ENCODE data around the gene KRT74. TPM values are rescaled to one million over a fixed set of nuclear protein-coding genes. Genes with fewer than 3 reads are reported as not detected.

The KRT74 gene
- total RNA-seq, 1 donor from 2014 or later = not detected

DNA sequence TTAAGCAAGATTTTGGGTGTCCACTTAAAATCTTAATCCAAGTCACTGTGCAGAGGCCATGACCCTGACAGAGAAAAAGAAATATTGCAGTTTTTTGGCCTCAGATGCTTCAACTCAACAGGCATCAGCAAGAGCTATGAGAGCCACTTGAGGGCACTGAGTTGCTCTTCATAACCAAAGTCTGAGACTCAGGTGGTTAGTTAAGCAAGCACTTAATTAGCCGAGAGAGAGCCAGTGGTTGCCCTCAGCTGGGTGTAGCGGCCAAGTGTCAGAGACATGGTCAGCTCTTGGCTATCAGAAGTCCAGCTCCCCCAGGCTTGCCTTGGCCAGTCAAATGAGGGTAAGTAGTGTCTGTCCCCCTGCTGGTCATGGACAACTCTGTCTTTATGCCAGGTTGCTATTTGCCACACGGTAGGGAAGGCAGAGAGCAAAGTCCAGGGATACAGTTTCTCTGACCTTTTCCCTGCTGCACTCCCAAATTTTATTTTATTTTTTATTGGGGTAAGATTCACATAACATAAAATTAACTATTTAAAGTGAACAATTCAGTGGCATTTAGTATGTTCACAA is 11.7 kb downstream of the KRT74 start:
- DNase-seq (ENCODE audit: low spot score) = no peak
- no peaks in the 10 kb centered on the region for H3K4me1 Mint-ChIP-seq (ENCODE audit: unreplicated experiment)
- no peaks in the 10 kb centered on the region for H3K36me3 Mint-ChIP-seq (ENCODE audit: low read depth, unreplicated experiment)
- H3K27me3 Mint-ChIP-seq (ENCODE audit: unreplicated experiment) = peaks cover 6% of the 10 kb centered on the region
- TF ChIP-seq, protein P1, sequence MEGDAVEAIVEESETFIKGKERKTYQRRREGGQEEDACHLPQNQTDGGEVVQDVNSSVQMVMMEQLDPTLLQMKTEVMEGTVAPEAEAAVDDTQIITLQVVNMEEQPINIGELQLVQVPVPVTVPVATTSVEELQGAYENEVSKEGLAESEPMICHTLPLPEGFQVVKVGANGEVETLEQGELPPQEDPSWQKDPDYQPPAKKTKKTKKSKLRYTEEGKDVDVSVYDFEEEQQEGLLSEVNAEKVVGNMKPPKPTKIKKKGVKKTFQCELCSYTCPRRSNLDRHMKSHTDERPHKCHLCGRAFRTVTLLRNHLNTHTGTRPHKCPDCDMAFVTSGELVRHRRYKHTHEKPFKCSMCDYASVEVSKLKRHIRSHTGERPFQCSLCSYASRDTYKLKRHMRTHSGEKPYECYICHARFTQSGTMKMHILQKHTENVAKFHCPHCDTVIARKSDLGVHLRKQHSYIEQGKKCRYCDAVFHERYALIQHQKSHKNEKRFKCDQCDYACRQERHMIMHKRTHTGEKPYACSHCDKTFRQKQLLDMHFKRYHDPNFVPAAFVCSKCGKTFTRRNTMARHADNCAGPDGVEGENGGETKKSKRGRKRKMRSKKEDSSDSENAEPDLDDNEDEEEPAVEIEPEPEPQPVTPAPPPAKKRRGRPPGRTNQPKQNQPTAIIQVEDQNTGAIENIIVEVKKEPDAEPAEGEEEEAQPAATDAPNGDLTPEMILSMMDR (IDR thresholded peaks at IDR 0.05; ENCODE audit: unreplicated experiment) = peak; percentile 49
- peaks cover 4% of the 10 kb centered on the region for H3K9me3 Mint-ChIP-seq (ENCODE audit: unreplicated experiment)
- no peak overlapping the region for H3K27ac Mint-ChIP-seq (ENCODE audit: unreplicated experiment)
- no peak overlapping the region for H3K4me3 Mint-ChIP-seq (ENCODE audit: unreplicated experiment)

DNA sequence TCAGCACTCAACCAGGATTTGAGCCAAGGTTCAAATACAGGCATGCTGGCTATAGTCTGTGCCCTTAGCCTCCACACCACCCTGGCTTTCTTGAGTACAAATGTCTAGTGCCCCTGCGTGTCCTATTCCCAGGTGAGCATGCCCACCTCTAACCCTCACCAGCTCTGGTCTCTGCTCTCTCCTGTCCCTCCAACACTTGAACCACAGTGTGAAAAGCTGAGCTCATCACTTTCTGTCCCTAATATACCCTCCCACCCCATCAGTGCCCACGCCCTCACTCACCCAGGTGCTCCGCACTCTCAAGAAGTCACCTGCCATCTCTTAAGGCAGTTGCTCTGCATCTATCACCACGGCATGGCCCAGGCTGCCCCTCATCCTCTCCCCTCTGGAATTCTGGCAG is 13.7 kb downstream of the KRT74 start:
- H3K4me3 Mint-ChIP-seq (ENCODE audit: unreplicated experiment) = no peak overlapping the region

DNA sequence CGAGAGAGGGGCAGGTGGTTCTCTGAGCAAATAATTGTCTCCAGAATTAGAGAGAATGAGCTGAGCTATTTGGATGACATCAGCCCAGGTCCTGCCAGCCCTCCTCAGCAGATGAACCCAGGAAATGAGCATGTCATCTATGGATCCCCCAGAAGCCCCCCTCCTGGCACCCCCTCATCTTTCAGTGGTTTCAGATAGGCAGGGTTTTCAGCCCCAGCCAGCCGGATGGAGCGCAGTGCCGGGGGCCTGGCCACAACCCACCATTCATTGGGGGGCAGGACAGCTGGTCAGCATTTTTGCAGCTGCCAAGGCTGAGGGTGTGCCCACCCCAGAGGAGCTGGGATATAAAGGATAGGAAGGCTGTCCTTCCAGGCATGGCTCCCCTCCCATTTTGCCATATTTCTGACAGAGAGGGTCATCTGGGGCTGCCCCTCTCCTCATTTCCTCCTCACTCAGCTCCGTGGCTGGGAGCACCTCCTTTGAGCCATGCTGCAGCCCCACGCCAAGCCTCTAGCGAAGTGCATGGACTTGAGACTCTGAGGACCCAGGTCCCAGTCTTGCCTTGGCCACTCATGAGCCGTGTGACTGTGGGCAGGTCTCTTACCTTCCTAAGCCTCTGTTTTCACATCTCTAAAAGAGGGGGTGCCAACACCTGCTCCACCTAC is 14.7 kb downstream of the KRT74 start:
- Mint-ChIP-seq H3K4me1 (ENCODE audit: unreplicated experiment) (no peaks in the 10 kb centered on the region), H3K27ac (ENCODE audit: unreplicated experiment) (no peak overlapping the region), H3K4me3 (ENCODE audit: unreplicated experiment) (no peak overlapping the region), H3K27me3 (ENCODE audit: unreplicated experiment) (peaks cover 7% of the 10 kb centered on the region), H3K9me3 (ENCODE audit: unreplicated experiment) (peaks cover 4% of the 10 kb centered on the region), H3K36me3 (ENCODE audit: low read depth, unreplicated experiment) (no peaks in the 10 kb centered on the region)
- TF ChIP-seq, protein P1 (IDR thresholded peaks at IDR 0.05; ENCODE audit: unreplicated experiment) = no peak
- no peak for DNase-seq (ENCODE audit: low spot score)

More for the DNA sequence above, 13.7 kb downstream of the KRT74 start:
- Mint-ChIP-seq H3K36me3 (ENCODE audit: low read depth, unreplicated experiment) (no peaks in the 10 kb centered on the region), H3K4me1 (ENCODE audit: unreplicated experiment) (no peaks in the 10 kb centered on the region), H3K27me3 (ENCODE audit: unreplicated experiment) (peaks cover 6% of the 10 kb centered on the region), H3K9me3 (ENCODE audit: unreplicated experiment) (peaks cover 4% of the 10 kb centered on the region), H3K27ac (ENCODE audit: unreplicated experiment) (no peak overlapping the region)
- TF ChIP-seq, protein P1 (IDR thresholded peaks at IDR 0.05; ENCODE audit: unreplicated experiment) = no peak
- DNase-seq (ENCODE audit: low spot score) = no peak

DNA sequence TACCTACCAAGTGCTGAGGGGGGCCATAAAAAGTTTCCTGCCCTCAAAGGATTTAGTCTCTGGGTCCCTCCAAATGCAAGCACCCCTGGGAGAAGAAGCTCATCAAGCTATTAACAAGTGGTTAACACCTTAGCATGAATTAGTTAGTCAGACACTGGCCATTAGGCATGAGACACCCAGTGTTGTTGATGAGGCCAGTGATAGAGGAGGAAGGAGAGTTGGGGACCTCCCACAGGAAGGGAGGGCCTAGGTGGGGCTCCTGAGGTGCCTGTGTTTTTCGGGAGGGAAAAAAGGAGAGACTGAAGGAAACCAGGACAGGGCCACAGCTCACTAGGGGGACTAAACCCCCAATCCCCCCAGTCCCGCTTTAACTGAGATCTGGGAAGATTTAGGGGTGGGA is 16.2 kb downstream of the KRT74 start:
- Mint-ChIP-seq H3K4me3 (ENCODE audit: unreplicated experiment) (no peak overlapping the region), H3K4me1 (ENCODE audit: unreplicated experiment) (no peaks in the 10 kb centered on the region), H3K36me3 (ENCODE audit: low read depth, unreplicated experiment) (no peaks in the 10 kb centered on the region), H3K27ac (ENCODE audit: unreplicated experiment) (no peak overlapping the region), H3K27me3 (ENCODE audit: unreplicated experiment) (peaks cover 11% of the 10 kb centered on the region), H3K9me3 (ENCODE audit: unreplicated experiment) (peaks cover 4% of the 10 kb centered on the region)
- TF ChIP-seq, protein P1 (IDR thresholded peaks at IDR 0.05; ENCODE audit: unreplicated experiment) = no peak
- no peak for DNase-seq (ENCODE audit: low spot score)

DNA sequence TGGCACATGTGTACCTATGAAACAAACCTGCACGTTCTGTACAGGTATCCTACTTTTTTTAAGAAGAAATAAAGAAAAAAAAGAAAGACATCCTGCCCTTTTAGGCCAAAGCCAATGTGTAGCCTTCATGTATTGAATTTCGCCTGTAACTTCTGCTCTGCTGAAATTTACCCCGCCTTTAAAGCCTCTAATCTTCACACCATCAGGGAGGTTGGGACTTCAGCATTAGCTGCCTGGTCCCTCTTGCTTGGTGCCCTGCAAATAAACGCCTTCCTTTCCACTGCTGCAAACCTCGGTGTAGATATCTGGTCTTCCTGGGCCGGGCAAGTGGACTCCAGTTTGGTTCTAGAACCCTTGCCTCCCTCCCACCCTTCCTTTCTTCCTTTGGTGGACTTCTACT is 18.1 kb downstream of the KRT74 start:
- DNase-seq (ENCODE audit: low spot score) = no peak
- peaks cover 4% of the 10 kb centered on the region for H3K9me3 Mint-ChIP-seq (ENCODE audit: unreplicated experiment)
- H3K4me3 Mint-ChIP-seq (ENCODE audit: unreplicated experiment) = no peak overlapping the region
- H3K27ac Mint-ChIP-seq (ENCODE audit: unreplicated experiment) = no peak overlapping the region
- no peaks in the 10 kb centered on the region for H3K36me3 Mint-ChIP-seq (ENCODE audit: low read depth, unreplicated experiment)
- TF ChIP-seq, protein P1 (IDR thresholded peaks at IDR 0.05; ENCODE audit: unreplicated experiment) = no peak
- H3K27me3 Mint-ChIP-seq (ENCODE audit: unreplicated experiment) = peaks cover 11% of the 10 kb centered on the region
- no peaks in the 10 kb centered on the region for H3K4me1 Mint-ChIP-seq (ENCODE audit: unreplicated experiment)

Data from endothelial cell (in vitro differentiated cells).